Osteocyte (in vitro differentiated cells): ENCODE measurements around the gene PKP1. TPM values are rescaled to one million over a fixed set of nuclear protein-coding genes. Genes with fewer than 3 reads are reported as not detected.
"Not testable (repeated sequence)": the region's sequence is repeated elsewhere in the genome, so short reads cannot be mapped to it uniquely, and the experiment has no call there.

Source experiments
- DNase-seq: peaks from one replicate; pipeline ENCODE4 v3.0.0; 2021; ENCODE audit warnings: mixed read lengths; ENCODE audit not compliant: unreplicated experiment; ENCODE audit errors: extremely low spot score
- H3K27ac Mint-ChIP-seq: one replicate; pipeline ENCODE4 v1.8.0; 2021; ENCODE audit warnings: mild to moderate bottlenecking, mixed read lengths; ENCODE audit not compliant: unreplicated experiment
- H3K27me3 Mint-ChIP-seq: one replicate; pipeline ENCODE4 v1.8.0; 2021; ENCODE audit warnings: mixed read lengths; ENCODE audit not compliant: unreplicated experiment
- H3K36me3 Mint-ChIP-seq: one replicate; pipeline ENCODE4 v1.8.0; 2021; ENCODE audit warnings: mixed read lengths; ENCODE audit not compliant: unreplicated experiment
- H3K4me1 Mint-ChIP-seq: one replicate; pipeline ENCODE4 v1.8.0; 2021; ENCODE audit warnings: mixed read lengths; ENCODE audit not compliant: unreplicated experiment
- H3K4me3 Mint-ChIP-seq: one replicate; pipeline ENCODE4 v1.8.0; 2021; ENCODE audit warnings: mild to moderate bottlenecking, moderate library complexity, mixed read lengths; ENCODE audit not compliant: unreplicated experiment
- H3K9me3 Mint-ChIP-seq: one replicate; pipeline ENCODE4 v1.8.0; 2021; ENCODE audit warnings: mixed read lengths; ENCODE audit not compliant: unreplicated experiment
- long read RNA-seq: library from polyadenylated mRNA; unstranded; transcript quantifications from one replicate; pipeline ENCODE4 v2.0.0, GENCODE V29; 2021
- total RNA-seq: library from RNA; stranded (reverse); gene quantifications from 2 replicates; pipeline ENCODE4 v1.2.1, GENCODE V29; 2021
- TF ChIP-seq, protein P1 (sequence below): fragments of 200-600 bp; sonication (generic); IDR thresholded peaks from 2 replicates; pipeline ENCODE4 v1.5.0; 2021; ENCODE audit warnings: antibody characterized with exemption, mild to moderate bottlenecking, moderate library complexity

The PKP1 gene, protein sequence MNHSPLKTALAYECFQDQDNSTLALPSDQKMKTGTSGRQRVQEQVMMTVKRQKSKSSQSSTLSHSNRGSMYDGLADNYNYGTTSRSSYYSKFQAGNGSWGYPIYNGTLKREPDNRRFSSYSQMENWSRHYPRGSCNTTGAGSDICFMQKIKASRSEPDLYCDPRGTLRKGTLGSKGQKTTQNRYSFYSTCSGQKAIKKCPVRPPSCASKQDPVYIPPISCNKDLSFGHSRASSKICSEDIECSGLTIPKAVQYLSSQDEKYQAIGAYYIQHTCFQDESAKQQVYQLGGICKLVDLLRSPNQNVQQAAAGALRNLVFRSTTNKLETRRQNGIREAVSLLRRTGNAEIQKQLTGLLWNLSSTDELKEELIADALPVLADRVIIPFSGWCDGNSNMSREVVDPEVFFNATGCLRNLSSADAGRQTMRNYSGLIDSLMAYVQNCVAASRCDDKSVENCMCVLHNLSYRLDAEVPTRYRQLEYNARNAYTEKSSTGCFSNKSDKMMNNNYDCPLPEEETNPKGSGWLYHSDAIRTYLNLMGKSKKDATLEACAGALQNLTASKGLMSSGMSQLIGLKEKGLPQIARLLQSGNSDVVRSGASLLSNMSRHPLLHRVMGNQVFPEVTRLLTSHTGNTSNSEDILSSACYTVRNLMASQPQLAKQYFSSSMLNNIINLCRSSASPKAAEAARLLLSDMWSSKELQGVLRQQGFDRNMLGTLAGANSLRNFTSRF
- total RNA-seq = not detected in 2 replicates
- long read RNA-seq = 0 reads

DNA sequence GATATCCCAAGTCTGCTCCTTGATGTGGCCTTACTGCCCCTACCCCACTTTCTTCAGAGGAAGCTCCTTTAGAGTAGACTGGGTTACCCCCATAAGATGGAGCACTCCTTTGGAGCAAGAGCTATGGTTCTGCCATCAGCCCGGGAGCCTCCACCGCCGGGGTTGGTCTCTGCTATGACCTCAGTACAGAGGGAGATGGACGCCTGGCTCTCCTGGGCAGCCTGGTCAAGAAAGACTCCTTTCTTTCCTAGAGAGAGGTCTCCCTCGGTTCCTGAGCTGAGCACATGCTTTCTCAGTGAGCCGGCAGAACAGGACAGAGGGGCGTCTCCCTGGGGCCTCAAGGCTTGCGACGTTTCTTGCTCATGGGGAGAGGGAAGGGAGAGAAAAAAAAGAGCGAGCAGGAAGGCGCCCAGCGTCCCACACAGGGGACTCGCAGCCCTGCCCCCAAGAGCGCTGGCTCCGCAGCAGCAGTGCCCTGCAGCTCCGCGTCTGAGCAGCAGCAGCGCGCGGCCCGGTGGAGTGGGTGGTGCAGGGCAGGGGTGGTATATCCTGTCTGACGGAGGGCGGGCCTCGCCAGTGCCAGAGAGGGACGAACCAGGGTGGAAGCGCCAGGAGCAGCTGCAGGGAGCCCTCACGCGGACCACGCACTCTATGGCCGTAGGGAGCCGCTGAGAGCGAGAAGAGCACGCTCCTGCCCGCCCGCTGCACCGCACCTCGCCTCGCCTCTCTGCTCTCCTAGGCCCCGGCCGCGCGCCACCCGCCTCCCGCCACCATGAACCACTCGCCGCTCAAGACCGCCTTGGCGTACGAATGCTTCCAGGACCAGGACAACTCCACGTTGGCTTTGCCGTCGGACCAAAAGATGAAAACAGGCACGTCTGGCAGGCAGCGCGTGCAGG is at the start of gene PKP1:
Gene PKP1 (plus strand): TSS at position 576 of the 899 bp plus-strand sequence. CDS start 197 bp downstream, at position 773.
- TF ChIP-seq, protein P1, sequence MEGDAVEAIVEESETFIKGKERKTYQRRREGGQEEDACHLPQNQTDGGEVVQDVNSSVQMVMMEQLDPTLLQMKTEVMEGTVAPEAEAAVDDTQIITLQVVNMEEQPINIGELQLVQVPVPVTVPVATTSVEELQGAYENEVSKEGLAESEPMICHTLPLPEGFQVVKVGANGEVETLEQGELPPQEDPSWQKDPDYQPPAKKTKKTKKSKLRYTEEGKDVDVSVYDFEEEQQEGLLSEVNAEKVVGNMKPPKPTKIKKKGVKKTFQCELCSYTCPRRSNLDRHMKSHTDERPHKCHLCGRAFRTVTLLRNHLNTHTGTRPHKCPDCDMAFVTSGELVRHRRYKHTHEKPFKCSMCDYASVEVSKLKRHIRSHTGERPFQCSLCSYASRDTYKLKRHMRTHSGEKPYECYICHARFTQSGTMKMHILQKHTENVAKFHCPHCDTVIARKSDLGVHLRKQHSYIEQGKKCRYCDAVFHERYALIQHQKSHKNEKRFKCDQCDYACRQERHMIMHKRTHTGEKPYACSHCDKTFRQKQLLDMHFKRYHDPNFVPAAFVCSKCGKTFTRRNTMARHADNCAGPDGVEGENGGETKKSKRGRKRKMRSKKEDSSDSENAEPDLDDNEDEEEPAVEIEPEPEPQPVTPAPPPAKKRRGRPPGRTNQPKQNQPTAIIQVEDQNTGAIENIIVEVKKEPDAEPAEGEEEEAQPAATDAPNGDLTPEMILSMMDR = no peak
- Mint-ChIP-seq H3K4me3 (no peak within 1 kb of the TSS), H3K27me3 (peaks cover 29% of the 10 kb centered on the region), H3K9me3 (no peaks in the 10 kb centered on the region), H3K4me1 (peaks cover 5% of the 10 kb centered on the region), H3K36me3 (no peaks in the 10 kb centered on the region), H3K27ac (no peak within 1 kb of the TSS)
- DNase-seq = no peak

DNA sequence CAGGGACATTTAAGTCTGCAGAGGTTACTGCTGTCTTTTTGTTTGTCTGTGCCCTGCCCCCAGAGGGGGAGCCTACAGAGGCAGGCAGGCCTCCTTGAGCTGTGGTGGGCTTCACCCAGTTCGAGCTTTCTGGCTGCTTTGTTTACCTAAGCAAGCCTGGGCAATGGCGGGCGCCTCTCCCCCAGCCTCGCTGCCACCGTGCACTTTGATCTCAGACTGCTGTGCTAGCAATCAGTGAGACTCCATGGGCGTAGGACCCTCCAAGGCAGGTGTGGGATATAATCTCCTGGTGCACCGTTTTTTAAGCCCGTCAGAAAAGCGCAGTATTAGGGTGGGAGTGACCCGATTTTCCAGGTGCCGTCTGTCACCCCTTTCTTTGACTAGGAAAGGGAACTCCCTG is 43.7 kb upstream of the PKP1 start:
- H3K36me3 Mint-ChIP-seq, H3K4me1 Mint-ChIP-seq, H3K9me3 Mint-ChIP-seq, H3K4me3 Mint-ChIP-seq, DNase-seq, H3K27ac Mint-ChIP-seq: not testable (repeated sequence)
- peaks cover 66% of the 10 kb centered on the region for H3K27me3 Mint-ChIP-seq

DNA sequence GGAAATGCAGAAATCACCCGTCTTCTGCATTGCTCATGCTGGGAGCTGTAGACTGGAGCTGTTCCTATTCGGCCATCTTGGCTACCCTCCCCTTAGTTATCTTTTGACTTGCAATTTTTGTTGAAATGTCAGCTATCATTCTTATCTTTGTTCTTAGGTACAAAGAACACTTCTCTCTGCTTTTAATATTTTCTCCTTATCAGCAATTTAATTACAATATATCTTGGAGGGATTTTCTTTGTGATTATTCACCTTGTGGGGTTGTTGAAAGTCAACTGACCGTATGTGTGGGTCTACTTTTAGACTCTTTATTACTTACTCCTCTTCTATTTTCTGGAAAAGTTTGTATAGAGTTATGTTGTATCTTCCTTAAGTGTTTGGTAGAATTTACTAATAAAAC is 43.1 kb upstream of the PKP1 start:
- Mint-ChIP-seq H3K27me3 (peaks cover 71% of the 10 kb centered on the region), H3K9me3 (peaks cover 4% of the 10 kb centered on the region), H3K36me3 (no peaks in the 10 kb centered on the region), H3K27ac (no peak overlapping the region), H3K4me3 (no peak overlapping the region), H3K4me1 (no peaks in the 10 kb centered on the region)
- DNase-seq = no peak
- TF ChIP-seq, protein P1 = no peak

DNA sequence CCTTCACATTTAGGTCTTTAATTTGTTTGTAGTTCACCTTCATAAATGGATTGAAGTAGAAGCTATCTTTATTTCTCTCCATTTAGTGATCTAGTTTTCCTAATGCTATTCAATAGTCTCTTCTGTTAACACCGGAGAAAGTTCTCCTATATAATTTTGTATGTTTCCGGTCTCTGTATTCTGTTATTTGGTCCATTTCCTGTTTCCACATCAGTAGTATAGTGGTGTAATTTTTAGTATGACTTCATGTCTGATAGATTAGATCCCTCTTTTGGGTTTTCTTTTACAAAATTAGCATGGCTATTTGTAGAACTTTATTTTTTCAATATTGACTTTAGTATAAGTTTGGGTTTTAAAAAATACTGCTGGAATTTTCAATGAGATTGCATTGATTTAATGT is 41.6 kb upstream of the PKP1 start:
- Mint-ChIP-seq H3K4me3 (no peak overlapping the region), H3K9me3 (peaks cover 4% of the 10 kb centered on the region), H3K27ac (no peak overlapping the region), H3K27me3 (peaks cover 82% of the 10 kb centered on the region), H3K4me1 (no peaks in the 10 kb centered on the region), H3K36me3 (no peaks in the 10 kb centered on the region)
- TF ChIP-seq, protein P1 = no peak
- DNase-seq = no peak

DNA sequence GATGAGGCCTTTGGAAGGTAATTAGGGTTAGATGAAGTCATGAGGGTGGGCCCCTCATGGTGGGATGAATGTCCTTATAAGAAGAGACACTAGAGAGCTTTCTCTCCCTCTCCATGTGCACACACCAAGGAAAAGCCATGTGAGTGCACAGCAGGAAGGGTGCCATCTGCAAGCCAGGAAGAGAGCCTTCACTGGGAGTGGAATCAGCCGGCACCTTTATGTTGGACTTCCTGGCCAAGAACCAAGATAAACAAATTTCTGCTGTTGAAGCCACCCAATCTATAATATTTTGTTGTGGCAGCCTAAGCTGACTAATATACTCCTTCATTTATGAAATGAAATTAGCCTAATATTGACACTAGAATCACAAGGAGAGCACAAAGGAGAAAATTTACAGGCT is 38.2 kb upstream of the PKP1 start:
- H3K4me1 Mint-ChIP-seq = no peaks in the 10 kb centered on the region
- TF ChIP-seq, protein P1 = no peak
- no peak overlapping the region for H3K27ac Mint-ChIP-seq
- no peaks in the 10 kb centered on the region for H3K36me3 Mint-ChIP-seq
- H3K9me3 Mint-ChIP-seq = peaks cover 3% of the 10 kb centered on the region
- H3K4me3 Mint-ChIP-seq = no peak overlapping the region
- peaks cover 76% of the 10 kb centered on the region for H3K27me3 Mint-ChIP-seq
- DNase-seq = no peak
